HepG2 (cell line): ENCODE data around the gene ZNF285. TPM values are rescaled to one million over a fixed set of nuclear protein-coding genes. Genes with fewer than 3 reads are reported as not detected.

Experiments
- EHMT2 ChIP-seq: fragments of 200-600 bp; sonication (generic); IDR thresholded peaks from 2 replicates; pipeline ENCODE4 v1.7.0; 2017; ENCODE audit warnings: antibody characterized with exemption, low read depth, low read length, borderline replicate concordance
- FLYWCH1 ChIP-seq: sonication (generic); formaldehyde crosslinking; IDR thresholded peaks from 2 replicates; pipeline ENCODE4 v1.8.1; 2023; ENCODE audit warnings: mild to moderate bottlenecking, missing genetic modification reagents
- GABPA ChIP-seq, 2 experiments: IDR thresholded peaks; 2 replicates each; pipeline ENCODE4 v1.6.1; 2011 to 2016; ENCODE audit warnings: low read depth in 2 of 2, low read length in 1 of 2, missing biosample characterization in 1 of 2, missing genetic modification characterization in 1 of 2
- HNRNPK ChIP-seq: fragments of 200-400 bp; formaldehyde crosslinking; IDR thresholded peaks from 2 replicates; pipeline ENCODE4 v1.6.1; 2018; ENCODE audit warnings: low read length, low read depth, moderate library complexity, mild to moderate bottlenecking; ENCODE audit not compliant: poor library complexity, severe bottlenecking
- HNRNPUL1 ChIP-seq: fragments of 200-400 bp; formaldehyde crosslinking; IDR thresholded peaks from 2 replicates; pipeline ENCODE4 v1.6.1; 2017; ENCODE audit warnings: low read depth, mild to moderate bottlenecking, low read length, moderate library complexity
- HOXA7 ChIP-seq: sonication (generic); formaldehyde crosslinking; IDR thresholded peaks from 2 replicates; pipeline ENCODE4 v1.8.1; 2022; ENCODE audit warnings: mild to moderate bottlenecking, missing genetic modification reagents, moderate library complexity
- KLF11 ChIP-seq: IDR thresholded peaks from 2 replicates; pipeline ENCODE4 v1.6.1; 2016; ENCODE audit warnings: missing compliant biosample characterization
- LCORL ChIP-seq, 2 experiments: fragments of 450-650 bp in 1 of 2; sonication (generic) in 1 of 2; formaldehyde crosslinking in 1 of 2; IDR thresholded peaks; 2 replicates each; pipeline versions ENCODE4 v1.5.0 to v1.6.1; 2017 to 2020; ENCODE audit warnings: antibody characterized with exemption in 1 of 2, missing genetic modification reagents in 1 of 2
- MNT ChIP-seq: fragments of 450-650 bp; IDR thresholded peaks from 2 replicates; pipeline ENCODE4 v1.6.1; 2016
- PHF20 ChIP-seq: sonication (generic); formaldehyde crosslinking; IDR thresholded peaks from 2 replicates; pipeline ENCODE4 v1.5.0; 2020; ENCODE audit warnings: mild to moderate bottlenecking, missing genetic modification reagents
- POLR2AphosphoS5 ChIP-seq: IDR thresholded peaks from 2 replicates; pipeline ENCODE4 v1.6.1; 2012; ENCODE audit warnings: low read depth, low read length
- PPARG ChIP-seq: conservative IDR thresholded peaks from 2 replicates; pipeline ENCODE4 v1.6.1; 2016; ENCODE audit warnings: missing biosample characterization, missing genetic modification reagents
- REL ChIP-seq: sonication (generic); formaldehyde crosslinking; conservative IDR thresholded peaks from 2 replicates; pipeline ENCODE4 v1.8.0; 2022; ENCODE audit warnings: mild to moderate bottlenecking, missing genetic modification reagents, moderate library complexity
- REPIN1 ChIP-seq: sonication (generic); formaldehyde crosslinking; IDR thresholded peaks from 2 replicates; pipeline ENCODE4 v1.8.0; 2022; ENCODE audit warnings: missing genetic modification reagents, low read depth, mild to moderate bottlenecking, borderline replicate concordance
- XRCC5 ChIP-seq: fragments of 200-400 bp; formaldehyde crosslinking; optimal IDR thresholded peaks from 2 replicates; pipeline ENCODE3; 2017; ENCODE audit warnings: mild to moderate bottlenecking, low read length
- ZNF382 ChIP-seq: sonication (generic); formaldehyde crosslinking; IDR thresholded peaks from 2 replicates; pipeline ENCODE4 v1.5.0; 2020; ENCODE audit warnings: missing genetic modification reagents, mild to moderate bottlenecking, borderline replicate concordance
- ZNF576 ChIP-seq: sonication (generic); formaldehyde crosslinking; IDR thresholded peaks from 2 replicates; pipeline ENCODE4 v1.4.0; 2020; ENCODE audit warnings: mild to moderate bottlenecking, missing genetic modification reagents
- ZNF724P ChIP-seq: sonication (generic); formaldehyde crosslinking; IDR thresholded peaks from 2 replicates; pipeline ENCODE4 v1.8.0; 2022; ENCODE audit warnings: missing genetic modification reagents, borderline replicate concordance
- ZNF776 ChIP-seq: sonication (generic); formaldehyde crosslinking; IDR thresholded peaks from 2 replicates; pipeline ENCODE4 v1.4.0; 2020; ENCODE audit warnings: mild to moderate bottlenecking, missing genetic modification reagents
- ZSCAN21 ChIP-seq: sonication (generic); formaldehyde crosslinking; IDR thresholded peaks from 2 replicates; pipeline ENCODE4 v1.8.0; 2022; ENCODE audit warnings: mild to moderate bottlenecking, missing genetic modification reagents, moderate library complexity, borderline replicate concordance
- ZSCAN9 ChIP-seq: IDR thresholded peaks from 2 replicates; pipeline ENCODE4 v1.6.1; 2016; ENCODE audit warnings: borderline replicate concordance
- polyA plus RNA-seq, 8 experiments: library from polyadenylated mRNA; depleted of rRNA in 3 of 8; stranded (reverse) in 7 of 8; unstranded in 1 of 8; fragments of >200 nt; fragmentation: Illumina TruSeq in 4 of 8; extraction: Trizol in 4 of 8; gene quantifications; 2 replicates each; pipeline versions ENCODE4 v1.2.1 to v1.2.3, GENCODE V29; 2011 to 2016; ENCODE audit warnings: low read depth in 4 of 8, missing spikeins in 1 of 8, mixed read lengths in 1 of 8; ENCODE audit not compliant: insufficient read depth in 1 of 8
- total RNA-seq, 5 experiments: library from RNA; depleted of rRNA; stranded (reverse); fragments of >200 nt; fragmentation: Illumina TruSeq; extraction: Trizol; gene quantifications; 2 replicates each; pipeline ENCODE4 v1.2.3, GENCODE V29; 2016; ENCODE audit warnings: low read depth in 1 of 5
- TF ChIP-seq, protein P1 (sequence below): sonication (generic); formaldehyde crosslinking; IDR thresholded peaks from 2 replicates; pipeline ENCODE4 v1.9.0; 2021; ENCODE audit warnings: missing genetic modification reagents, borderline replicate concordance

ZNF285 gene
- total and polyA plus RNA-seq, 2 of the 13 experiments (the other 11 are each of a cell fraction or from before 2014, with no cell fraction given) = 0.82 to 1.7 TPM

- TF ChIP-seq GABPA (IDR thresholded peaks at IDR 0.05; ENCODE audit: low read depth, low read length) (peak; percentile 53), GABPA (CRISPR knock-in tag; IDR thresholded peaks at IDR 0.05; ENCODE audit: low read depth) (peak; percentile 88), PPARG (CRISPR knock-in tag) (no peak), ZNF724P (CRISPR knock-in tag) (no peak), HOXA7 (CRISPR knock-in tag) (no peak), ZSCAN9 (CRISPR knock-in tag) (no peak), ZNF776 (no peak), REL (CRISPR knock-in tag) (no peak), HNRNPUL1 (no peak), KLF11 (no peak), XRCC5 (no peak), PHF20 (peak; percentile 69), MNT (no peak), ZNF382 (CRISPR knock-in tag) (no peak), ZNF576 (CRISPR knock-in tag) (no peak), ZSCAN21 (CRISPR knock-in tag) (no peak), FLYWCH1 (CRISPR knock-in tag) (no peak), REPIN1 (CRISPR knock-in tag) (no peak), HNRNPK (peak; percentile 19), LCORL (IDR thresholded peaks at IDR 0.05) (no peak), LCORL (CRISPR knock-in tag; IDR thresholded peaks at IDR 0.05) (no peak), POLR2AphosphoS5 (0 out of 2 replicates have a peak, but pooled peaks have one; percentile 13), EHMT2 (no peak; the same call in 1 of the 2 replicates)
- TF ChIP-seq, protein P1, sequence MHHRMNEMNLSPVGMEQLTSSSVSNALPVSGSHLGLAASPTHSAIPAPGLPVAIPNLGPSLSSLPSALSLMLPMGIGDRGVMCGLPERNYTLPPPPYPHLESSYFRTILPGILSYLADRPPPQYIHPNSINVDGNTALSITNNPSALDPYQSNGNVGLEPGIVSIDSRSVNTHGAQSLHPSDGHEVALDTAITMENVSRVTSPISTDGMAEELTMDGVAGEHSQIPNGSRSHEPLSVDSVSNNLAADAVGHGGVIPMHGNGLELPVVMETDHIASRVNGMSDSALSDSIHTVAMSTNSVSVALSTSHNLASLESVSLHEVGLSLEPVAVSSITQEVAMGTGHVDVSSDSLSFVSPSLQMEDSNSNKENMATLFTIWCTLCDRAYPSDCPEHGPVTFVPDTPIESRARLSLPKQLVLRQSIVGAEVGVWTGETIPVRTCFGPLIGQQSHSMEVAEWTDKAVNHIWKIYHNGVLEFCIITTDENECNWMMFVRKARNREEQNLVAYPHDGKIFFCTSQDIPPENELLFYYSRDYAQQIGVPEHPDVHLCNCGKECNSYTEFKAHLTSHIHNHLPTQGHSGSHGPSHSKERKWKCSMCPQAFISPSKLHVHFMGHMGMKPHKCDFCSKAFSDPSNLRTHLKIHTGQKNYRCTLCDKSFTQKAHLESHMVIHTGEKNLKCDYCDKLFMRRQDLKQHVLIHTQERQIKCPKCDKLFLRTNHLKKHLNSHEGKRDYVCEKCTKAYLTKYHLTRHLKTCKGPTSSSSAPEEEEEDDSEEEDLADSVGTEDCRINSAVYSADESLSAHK (CRISPR knock-in tag) = no peak
Observed at GRCh38 chr19:44401139-44402115, at the start of gene ZNF285 (continued).
